Left lung (tissue), 10 donors: ENCODE data around the gene GPR37L1. TPM values are rescaled to one million over a fixed set of nuclear protein-coding genes. Genes with fewer than 3 reads are reported as not detected.
"Not testable (repeated sequence)": the region's sequence is repeated elsewhere in the genome, so short reads cannot be mapped to it uniquely, and the experiment has no call there.

ENCODE experiments used
- ATAC-seq: fragments of 200-7000 bp; cut with Tn5 transposase; one replicate; pipeline ENCODE4 v1.9.1; 2020; ENCODE audit warnings: moderate library complexity
- DNase-seq, 4 donors: peaks; one replicate each; pipeline ENCODE4 v3.0.0-alpha.2; 2013 to 2020
- H3K27ac ChIP-seq, 2 donors: fragments of 200-600 bp; sonication (generic) in 1 of 2; one replicate each; pipeline versions ENCODE4 v1.5.0 to v1.8.0; 2020 to 2021
- H3K27me3 ChIP-seq, 2 donors: fragments of 200-600 bp; sonication (generic) in 1 of 2; one replicate each; pipeline versions ENCODE4 v1.5.0 to v1.8.0; 2020 to 2021
- H3K36me3 ChIP-seq, 2 donors: fragments of 200-600 bp; sonication (generic) in 1 of 2; one replicate each; pipeline versions ENCODE4 v1.5.0 to v1.8.0; 2020 to 2021
- H3K4me1 ChIP-seq, 2 donors: fragments of 200-600 bp; one replicate each; pipeline ENCODE4 v1.8.0; 2021
- H3K4me3 ChIP-seq, 2 donors: fragments of 200-600 bp; sonication (generic) in 1 of 2; one replicate each; pipeline versions ENCODE4 v1.5.0 to v1.8.0; 2020 to 2021; ENCODE audit warnings: mild to moderate bottlenecking in 1 of 2
- H3K9me3 ChIP-seq, 2 donors: fragments of 200-600 bp; sonication (generic) in 1 of 2; one replicate each; pipeline versions ENCODE4 v1.5.0 to v1.8.0; 2020 to 2021
- CTCF ChIP-seq, 2 donors: fragments of 200-600 bp; sonication (generic) in 1 of 2; IDR thresholded peaks; one replicate each; pipeline versions ENCODE4 v1.5.0 to v1.8.0; 2021; ENCODE audit warnings: antibody characterized with exemption in 2 of 2
- intact Hi-C, 2 donors: fragments of 100-400 bp; cut with DNase I; formaldehyde crosslinking; loops; one replicate each; pipeline versions ENCODE4 v1.11.2 to v1.14.2; 2022
- polyA plus RNA-seq, 6 donors: library from polyadenylated mRNA; unstranded; fragments of 120-200 nt; gene quantifications; one replicate each; pipeline ENCODE4 v1.2.1, GENCODE V29; 2013; ENCODE audit not compliant: insufficient read length in 6 of 6
- total RNA-seq, 2 donors: library from RNA; stranded (reverse); fragmentation: NEBNext Ultra II Directional; extraction: Animal tissue kit (Norgen Biotek cat#: 25700); gene quantifications; one replicate each; pipeline ENCODE4 v1.2.1, GENCODE V29; 2021
- donor health status: DM: no; HTN: yes; CAD: no.
- donor health status: DM: no; HTN: no; CAD: no.

GPR37L1 gene
- total and polyA plus RNA-seq, 8 donors, result 0.05 to 0.20 (median 0.10) TPM

GRCh38 chr1:202133989-202134388 is 11.3 kb downstream of the GPR37L1 start:
- DNase-seq (no peak), ATAC-seq (no peak)
- intact Hi-C loops, result no loop called here
- Histone ChIP-seq H3K4me3 (no peak overlapping the region), H3K27me3 (no peaks in the 10 kb centered on the region), H3K36me3 (peaks cover 4 to 71% of the 10 kb centered on the region in 2 donors), H3K9me3 (no peaks in the 10 kb centered on the region), H3K4me1 (peaks cover 13 to 16% of the 10 kb centered on the region in 2 donors), H3K27ac (no peak overlapping the region)
- no peak for TF ChIP-seq CTCF (IDR thresholded peaks at IDR 0.05)

- Histone ChIP-seq H3K4me1 (peaks cover 13 to 16% of the 10 kb centered on the region in 2 donors), H3K9me3 (no peaks in the 10 kb centered on the region), H3K27me3 (no peaks in the 10 kb centered on the region), H3K4me3 (no peak overlapping the region), H3K36me3 (peaks cover 4 to 78% of the 10 kb centered on the region in 2 donors), H3K27ac (no peak overlapping the region)
- ATAC-seq (no peak), DNase-seq (peak in 1 of 4 donors; percentile 26)
- intact Hi-C loops, result no loop called here
- no peak for TF ChIP-seq CTCF (IDR thresholded peaks at IDR 0.05)
These were observed 12.0 kb downstream of the GPR37L1 start for GRCh38 chr1:202134645-202135172.

- no peak overlapping the region for H3K4me3 ChIP-seq
- H3K27ac ChIP-seq, result no peak overlapping the region
- H3K36me3 ChIP-seq, result peaks cover 4 to 79% of the 10 kb centered on the region in 2 donors
- H3K9me3 ChIP-seq, result no peaks in the 10 kb centered on the region
- no peaks in the 10 kb centered on the region for H3K27me3 ChIP-seq
- ATAC-seq (peak; percentile 72), DNase-seq (peak in 1 of 4 donors; percentile 79)
- TF ChIP-seq CTCF (IDR thresholded peaks at IDR 0.05), result peak; percentile 71 to 88
- intact Hi-C loops, result no loop called here
- H3K4me1 ChIP-seq, result peaks cover 13 to 18% of the 10 kb centered on the region in 2 donors
These were observed 12.6 kb downstream of the GPR37L1 start for GRCh38 chr1:202135221-202135721.

- Histone ChIP-seq H3K9me3 (no peaks in the 10 kb centered on the region), H3K4me3 (no peak overlapping the region), H3K27ac (no peak overlapping the region), H3K27me3 (no peaks in the 10 kb centered on the region), H3K36me3 (peaks cover 2 to 48% of the 10 kb centered on the region in 2 donors), H3K4me1 (peaks cover 13 to 40% of the 10 kb centered on the region in 2 donors)
- ATAC-seq (no peak), DNase-seq (no peak)
- intact Hi-C loops, result no loop called here
- TF ChIP-seq CTCF (IDR thresholded peaks at IDR 0.05), result no peak
These were observed 18.1 kb downstream of the GPR37L1 start for GRCh38 chr1:202140833-202141232.

- peaks cover 0 to 42% of the 10 kb centered on the region in 2 donors for H3K36me3 ChIP-seq
- H3K27ac ChIP-seq, ATAC-seq, H3K27me3 ChIP-seq, H3K4me3 ChIP-seq, DNase-seq, intact Hi-C loops, H3K9me3 ChIP-seq: not testable (repeated sequence)
- peaks cover 13 to 40% of the 10 kb centered on the region in 2 donors for H3K4me1 ChIP-seq
These were observed 18.8 kb downstream of the GPR37L1 start for GRCh38 chr1:202141468-202141867.
